Measurements from ENCODE around the gene UBE2V1. TPM values are rescaled to one million over a fixed set of nuclear protein-coding genes. Genes with fewer than 3 reads are reported as not detected.
A peak's percentile ranks its signal among the peaks of the same experiment; 100 is the strongest.
"Not testable (repeated sequence)": the region's sequence is repeated elsewhere in the genome, so short reads cannot be mapped to it uniquely, and the experiment has no call there.

The UBE2V1 gene
- total RNA-seq, 1 donor from 2014 or later: 149 TPM

GRCh38 chr20:50136822-50137599, 24.1 kb upstream of the UBE2V1 start:
- Mint-ChIP-seq H3K4me1 (ENCODE audit: low read depth, unreplicated experiment) (peaks cover 14% of the 10 kb centered on the region), H3K9me3 (ENCODE audit: unreplicated experiment) (peaks cover 5% of the 10 kb centered on the region), H3K4me3 (ENCODE audit: unreplicated experiment) (no peak overlapping the region), H3K36me3 (ENCODE audit: unreplicated experiment) (no peaks in the 10 kb centered on the region), H3K27me3 (ENCODE audit: unreplicated experiment) (peaks cover 3% of the 10 kb centered on the region), H3K27ac (ENCODE audit: unreplicated experiment) (no peak overlapping the region)
- no peak for TF ChIP-seq CTCF (IDR thresholded peaks at IDR 0.05; ENCODE audit: partially characterized antibody, unreplicated experiment)
- DNase-seq: no peak

- H3K36me3 Mint-ChIP-seq (ENCODE audit: unreplicated experiment); DNase-seq; H3K27me3 Mint-ChIP-seq (ENCODE audit: unreplicated experiment); H3K9me3 Mint-ChIP-seq (ENCODE audit: unreplicated experiment); H3K4me3 Mint-ChIP-seq (ENCODE audit: unreplicated experiment); H3K27ac Mint-ChIP-seq (ENCODE audit: unreplicated experiment); H3K4me1 Mint-ChIP-seq (ENCODE audit: low read depth, unreplicated experiment): not testable (repeated sequence)
These were observed 22.2 kb upstream of the UBE2V1 start for GRCh38 chr20:50135157-50135556.

DNA sequence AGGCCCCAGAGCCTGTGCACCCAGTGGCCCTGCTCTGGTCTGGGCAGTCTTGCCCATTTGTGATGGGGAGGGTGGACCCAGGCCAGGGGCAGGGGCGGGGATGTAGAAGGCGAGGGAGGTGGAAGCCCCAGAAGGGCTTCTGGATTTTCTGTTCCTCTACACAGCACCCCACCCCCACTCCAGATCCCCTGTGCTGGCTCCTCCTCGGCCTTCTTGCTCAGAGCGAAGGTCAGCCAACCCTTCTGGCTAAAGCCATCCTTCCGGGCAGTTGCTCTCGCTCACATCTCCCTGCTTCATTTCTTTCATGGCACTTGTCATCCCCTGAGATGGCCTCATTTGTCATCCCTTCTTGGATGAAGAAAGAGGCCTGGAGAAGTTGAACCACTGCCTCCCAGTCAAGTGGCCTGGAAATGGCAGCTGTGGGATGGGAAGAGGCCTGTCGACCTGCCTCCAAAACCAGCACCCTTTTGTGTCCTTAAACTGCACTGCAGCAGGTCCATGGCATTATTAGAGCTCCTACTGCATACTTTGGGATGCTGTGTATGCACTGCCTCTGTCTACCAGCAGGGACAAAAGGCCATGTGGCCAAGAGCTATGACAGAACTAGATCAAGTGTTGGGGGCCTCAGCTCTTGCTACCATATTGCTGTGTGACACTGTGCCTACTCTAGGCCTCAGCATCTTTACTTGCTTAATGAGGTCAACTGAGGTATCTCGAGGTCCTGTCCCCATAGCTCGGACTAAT, 20.7 kb upstream of the UBE2V1 start:
- DNase-seq: no peak
- H3K4me1 Mint-ChIP-seq (ENCODE audit: low read depth, unreplicated experiment): peaks cover 4% of the 10 kb centered on the region
- no peak overlapping the region for H3K27ac Mint-ChIP-seq (ENCODE audit: unreplicated experiment)
- H3K9me3 Mint-ChIP-seq (ENCODE audit: unreplicated experiment): peaks cover 4% of the 10 kb centered on the region
- H3K4me3 Mint-ChIP-seq (ENCODE audit: unreplicated experiment): no peak overlapping the region
- peaks cover 5% of the 10 kb centered on the region for H3K27me3 Mint-ChIP-seq (ENCODE audit: unreplicated experiment)
- TF ChIP-seq CTCF (IDR thresholded peaks at IDR 0.05; ENCODE audit: partially characterized antibody, unreplicated experiment): peak; percentile 58
- H3K36me3 Mint-ChIP-seq (ENCODE audit: unreplicated experiment): peaks cover 9% of the 10 kb centered on the region

DNA sequence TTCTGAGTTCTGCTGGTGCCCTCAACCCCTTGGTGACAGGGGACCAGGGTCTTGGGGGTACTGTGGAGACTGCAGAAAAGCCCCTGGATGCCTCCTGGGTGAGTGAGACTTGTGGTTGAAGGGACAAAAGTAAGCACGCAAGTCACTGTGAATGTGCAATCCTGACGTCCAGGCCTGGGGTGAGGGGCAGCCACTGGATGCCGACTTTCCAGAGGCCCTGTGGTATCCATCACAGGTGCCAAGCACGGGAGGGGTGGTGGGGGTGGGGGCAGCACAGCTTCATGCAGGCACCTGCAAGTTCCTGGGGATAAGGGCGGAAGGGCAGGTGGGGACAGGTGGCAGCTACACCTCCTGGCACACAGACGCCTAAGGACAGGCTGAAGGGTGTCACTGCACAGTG, 20.1 kb upstream of the UBE2V1 start:
- H3K36me3 Mint-ChIP-seq (ENCODE audit: unreplicated experiment): peaks cover 9% of the 10 kb centered on the region
- TF ChIP-seq CTCF (IDR thresholded peaks at IDR 0.05; ENCODE audit: partially characterized antibody, unreplicated experiment): no peak
- H3K4me1 Mint-ChIP-seq (ENCODE audit: low read depth, unreplicated experiment): peaks cover 4% of the 10 kb centered on the region
- H3K4me3 Mint-ChIP-seq (ENCODE audit: unreplicated experiment): no peak overlapping the region
- peaks cover 5% of the 10 kb centered on the region for H3K27me3 Mint-ChIP-seq (ENCODE audit: unreplicated experiment)
- H3K27ac Mint-ChIP-seq (ENCODE audit: unreplicated experiment): no peak overlapping the region
- H3K9me3 Mint-ChIP-seq (ENCODE audit: unreplicated experiment): peaks cover 4% of the 10 kb centered on the region
- no peak for DNase-seq

DNA sequence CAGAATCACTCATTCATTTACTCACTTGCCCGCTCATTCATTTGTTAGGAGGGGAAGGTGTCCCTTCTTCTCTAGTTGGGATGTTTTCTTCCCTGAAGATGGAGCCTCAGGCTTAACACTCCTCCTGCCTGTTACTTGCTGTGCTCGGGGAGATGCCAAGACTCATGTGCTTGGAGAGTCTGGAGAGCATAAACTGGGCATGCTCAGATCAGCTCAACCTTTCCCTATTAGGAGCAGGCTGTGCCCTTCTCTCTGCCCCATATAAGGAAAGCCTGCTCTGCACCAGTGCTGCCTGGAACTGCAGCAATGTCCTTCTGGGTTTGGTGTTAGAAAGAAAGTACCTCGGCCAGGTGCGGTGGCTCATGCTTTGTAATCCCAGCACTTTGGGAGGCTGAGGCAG, 18.0 kb upstream of the UBE2V1 start:
- no peak overlapping the region for H3K27ac Mint-ChIP-seq (ENCODE audit: unreplicated experiment)
- H3K4me1 Mint-ChIP-seq (ENCODE audit: low read depth, unreplicated experiment): peaks cover 3% of the 10 kb centered on the region
- DNase-seq: no peak
- H3K4me3 Mint-ChIP-seq (ENCODE audit: unreplicated experiment): no peak overlapping the region
- no peak for TF ChIP-seq CTCF (IDR thresholded peaks at IDR 0.05; ENCODE audit: partially characterized antibody, unreplicated experiment)
- peaks cover 6% of the 10 kb centered on the region for H3K27me3 Mint-ChIP-seq (ENCODE audit: unreplicated experiment)
- peaks cover 9% of the 10 kb centered on the region for H3K36me3 Mint-ChIP-seq (ENCODE audit: unreplicated experiment)
- H3K9me3 Mint-ChIP-seq (ENCODE audit: unreplicated experiment): peaks cover 1% of the 10 kb centered on the region
